ENCODE data around the gene YIPF4.
"Not testable (repeated sequence)": the region's sequence is repeated elsewhere in the genome, so short reads cannot be mapped to it uniquely, and the experiment has no call there.

YIPF4 gene

GRCh38 chr2:32289165-32289999 is 11.7 kb downstream of the YIPF4 start:
- DNase-seq (ENCODE audit: low read depth) = no peak

- DNase-seq (ENCODE audit: low read depth) = no peak
Measured at GRCh38 chr2:32290000-32290339, 12.3 kb downstream of the YIPF4 start.

GRCh38 chr2:32291746-32292145 is 14.0 kb downstream of the YIPF4 start:
- DNase-seq (ENCODE audit: low read depth) = no peak

GRCh38 chr2:32293493-32293892 is 15.8 kb downstream of the YIPF4 start:
- DNase-seq (ENCODE audit: low read depth) = not testable (repeated sequence)

GRCh38 chr2:32293966-32294562 is 16.4 kb downstream of the YIPF4 start:
- DNase-seq (ENCODE audit: low read depth) = not testable (repeated sequence)

GRCh38 chr2:32310577-32310976 is 32.9 kb downstream of the YIPF4 start:
- DNase-seq (ENCODE audit: low read depth) = no peak

GRCh38 chr2:32314886-32315285 is 37.2 kb downstream of the YIPF4 start:
- DNase-seq (ENCODE audit: low read depth) = no peak

GRCh38 chr2:32328679-32329078 is 51.0 kb downstream of the YIPF4 start:
- DNase-seq (ENCODE audit: low read depth) = not testable (repeated sequence)

- not testable (repeated sequence) for DNase-seq (ENCODE audit: low read depth)
Measured at GRCh38 chr2:32329180-32329980, 51.7 kb downstream of the YIPF4 start.

- DNase-seq (ENCODE audit: low read depth) = no peak
Measured at GRCh38 chr2:32330136-32330535, 52.4 kb downstream of the YIPF4 start.

GRCh38 chr2:32342801-32343200 is 65.1 kb downstream of the YIPF4 start:
- no peak for DNase-seq (ENCODE audit: low read depth)

- not testable (repeated sequence) for DNase-seq (ENCODE audit: low read depth)
Measured at GRCh38 chr2:32350797-32351196, 73.1 kb downstream of the YIPF4 start.

GRCh38 chr2:32355976-32356680 is 78.4 kb downstream of the YIPF4 start:
- no peak for DNase-seq (ENCODE audit: low read depth)

- peak; percentile 86 for DNase-seq (ENCODE audit: low read depth)
Measured at GRCh38 chr2:32356681-32357317, 79.1 kb downstream of the YIPF4 start, which contains the start of gene BIRC6. Gene BIRC6 (plus strand): TSS chr2:32357023. CDS start chr2:32357162, 139 bp downstream.

GRCh38 chr2:32357318-32358110 is 79.8 kb downstream of the YIPF4 start:
- peak; percentile 16 for DNase-seq (ENCODE audit: low read depth)

GRCh38 chr2:32358111-32358482 is 80.4 kb downstream of the YIPF4 start:
- no peak for DNase-seq (ENCODE audit: low read depth)

- DNase-seq (ENCODE audit: low read depth) = no peak
Measured at GRCh38 chr2:32360416-32360815, 82.7 kb downstream of the YIPF4 start.

- DNase-seq (ENCODE audit: low read depth) = not testable (repeated sequence)
Measured at GRCh38 chr2:32362997-32363396, 85.3 kb downstream of the YIPF4 start.

GRCh38 chr2:32363597-32363996 is 85.9 kb downstream of the YIPF4 start:
- DNase-seq (ENCODE audit: low read depth) = no peak

GRCh38 chr2:32364290-32364689 is 86.6 kb downstream of the YIPF4 start:
- DNase-seq (ENCODE audit: low read depth) = not testable (repeated sequence)

- not testable (repeated sequence) for DNase-seq (ENCODE audit: low read depth)
Measured at GRCh38 chr2:32365679-32366078, 88.0 kb downstream of the YIPF4 start.

Data from activated T-helper 1 cell treated with Interleukin-2 at 50 U/mL for 16 hours (primary cell).